Fibroblast of skin of right quadriceps (primary cell): ENCODE results near the gene AFAP1L1.

ENCODE experiments used
- DNase-seq: peaks from one replicate; pipeline ENCODE4 v3.0.0-alpha.2; 2013

The AFAP1L1 gene

DNA sequence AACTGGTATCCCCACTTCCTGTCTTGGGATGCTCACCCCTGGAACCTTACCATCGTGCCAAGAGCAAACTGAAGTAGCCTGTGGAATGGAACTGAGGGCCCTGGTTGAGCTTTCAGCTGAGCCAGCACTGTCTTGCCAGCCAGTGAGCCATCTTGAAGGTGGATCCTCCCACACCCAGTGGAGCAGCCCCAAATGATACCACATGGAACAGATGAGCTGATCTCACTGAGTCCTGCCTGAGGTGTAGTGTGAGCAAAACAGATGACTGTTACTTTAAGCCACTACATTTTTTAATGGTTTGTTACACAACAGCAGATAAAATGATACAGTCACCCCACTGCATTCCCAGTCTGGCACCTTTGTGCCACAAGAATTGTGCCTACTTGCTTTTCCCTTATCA lies 84.0 kb downstream of the AFAP1L1 start:
- DNase-seq, result no peak

DNA sequence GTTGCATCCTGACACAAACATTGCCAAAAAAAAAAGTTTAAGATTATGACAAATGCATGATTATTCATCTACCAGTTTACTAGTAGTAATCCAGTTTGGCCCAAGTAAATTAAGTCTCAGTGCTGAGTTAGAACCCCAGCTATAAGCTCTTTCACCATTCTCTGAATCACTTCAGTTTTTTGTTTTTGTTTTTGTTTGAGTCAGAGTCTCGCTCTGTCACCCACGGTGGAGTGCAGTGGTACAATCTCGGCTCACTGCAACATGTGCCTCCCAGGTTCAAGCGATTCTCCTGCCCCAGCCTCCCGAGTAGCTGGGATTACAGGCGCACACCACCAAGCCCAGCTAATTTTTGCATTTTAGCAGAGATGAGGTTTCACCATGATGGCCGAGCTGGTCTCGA lies 84.7 kb downstream of the AFAP1L1 start:
- DNase-seq, result no peak

DNA sequence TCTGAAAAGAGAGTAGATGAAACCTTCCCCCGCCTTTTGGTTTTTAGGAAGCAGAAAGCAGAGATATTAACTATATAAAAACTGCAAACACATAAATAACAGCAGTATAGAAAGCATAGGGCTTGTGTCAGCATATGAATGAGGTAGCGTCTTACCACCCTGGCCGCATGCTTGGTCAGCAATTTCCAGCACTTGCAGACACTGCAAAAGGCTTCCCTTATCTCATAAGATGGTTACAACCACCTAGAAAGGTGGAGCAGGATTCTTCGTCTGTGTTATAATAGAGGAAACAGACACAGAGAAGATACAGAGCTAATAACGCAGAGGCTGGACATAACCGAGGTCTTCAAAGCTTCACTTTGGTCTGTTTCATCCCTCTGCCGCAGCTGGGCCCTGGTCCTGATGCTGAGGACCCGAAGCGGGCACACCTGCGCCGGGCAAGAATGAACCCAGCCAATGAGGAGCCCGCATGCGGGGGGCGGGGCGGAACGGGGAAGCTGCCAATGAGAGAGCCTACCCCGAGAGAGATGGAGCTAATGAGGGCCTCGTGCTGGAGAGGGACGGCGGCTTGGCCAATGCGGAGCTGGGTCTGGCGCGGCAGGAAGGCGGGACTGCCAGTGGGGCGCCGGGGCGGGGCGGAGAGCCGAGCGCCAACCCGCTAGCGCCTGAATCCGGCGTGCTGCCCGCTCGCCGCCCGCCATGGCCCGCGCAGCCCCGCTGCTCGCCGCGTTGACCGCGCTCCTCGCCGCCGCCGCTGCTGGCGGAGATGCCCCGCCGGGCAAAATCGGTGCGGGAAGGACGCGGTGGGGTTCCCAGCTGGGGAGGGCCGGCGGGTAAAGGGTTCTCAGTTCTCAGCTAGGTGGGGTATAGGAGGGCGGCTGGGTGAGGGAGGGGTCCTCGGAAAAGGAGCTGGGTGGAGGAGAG lies 86.0 kb downstream of the AFAP1L1 start, which contains the start of gene PCYOX1L:
PCYOX1L (plus strand) TSS at position 677 of the 924 bp plus-strand sequence; CDS start at position 700, 23 bp downstream.
- DNase-seq, result peak; percentile 93

DNA sequence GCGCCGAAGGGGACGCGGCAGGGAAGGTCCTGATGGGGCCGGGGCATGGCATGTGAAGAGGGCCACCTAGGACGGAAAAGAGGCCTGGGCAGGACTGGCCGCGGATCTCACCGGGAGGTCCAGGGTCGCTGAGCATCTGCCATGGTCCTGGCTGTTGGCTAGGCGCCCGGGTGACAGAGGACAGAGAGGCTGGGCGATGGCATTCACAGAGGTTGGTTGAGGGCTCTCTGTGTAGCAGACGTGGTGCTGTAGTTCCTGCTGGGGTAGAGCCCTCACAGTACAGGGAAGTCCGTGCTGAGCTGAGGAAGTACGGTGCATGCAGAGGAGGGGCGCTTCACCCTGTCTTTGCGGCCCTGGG lies 86.6 kb downstream of the AFAP1L1 start:
- DNase-seq, result no peak

DNA sequence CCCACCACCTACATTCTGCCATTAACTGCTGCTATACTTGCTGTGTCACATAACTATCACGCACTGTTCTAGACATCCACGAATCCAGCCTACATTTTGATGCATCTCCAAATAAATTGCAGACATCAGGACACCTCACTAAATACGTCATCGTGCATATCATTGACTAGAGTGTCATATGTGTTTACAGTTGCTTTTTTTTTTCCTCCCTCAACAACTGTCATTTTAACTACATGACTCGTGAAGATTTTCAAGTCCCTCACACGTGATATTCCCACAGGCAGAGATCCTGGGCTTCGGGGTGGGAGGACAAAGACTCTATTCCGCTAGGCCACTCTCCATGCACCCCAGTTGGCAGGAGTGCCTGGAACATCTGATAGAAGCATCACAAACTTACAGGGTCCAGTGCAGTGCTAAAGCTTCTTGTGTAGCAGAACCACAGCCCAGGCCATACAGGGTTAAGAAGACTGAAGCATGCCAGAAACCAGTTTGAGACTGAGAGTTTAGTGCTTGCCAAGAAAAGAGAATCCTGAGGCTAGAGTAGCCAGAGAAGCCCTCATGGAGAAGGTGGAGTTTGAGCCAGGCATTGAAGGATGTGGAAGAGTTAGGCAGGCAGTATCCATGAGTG lies 87.3 kb downstream of the AFAP1L1 start:
- DNase-seq, result peak; percentile 18

DNA sequence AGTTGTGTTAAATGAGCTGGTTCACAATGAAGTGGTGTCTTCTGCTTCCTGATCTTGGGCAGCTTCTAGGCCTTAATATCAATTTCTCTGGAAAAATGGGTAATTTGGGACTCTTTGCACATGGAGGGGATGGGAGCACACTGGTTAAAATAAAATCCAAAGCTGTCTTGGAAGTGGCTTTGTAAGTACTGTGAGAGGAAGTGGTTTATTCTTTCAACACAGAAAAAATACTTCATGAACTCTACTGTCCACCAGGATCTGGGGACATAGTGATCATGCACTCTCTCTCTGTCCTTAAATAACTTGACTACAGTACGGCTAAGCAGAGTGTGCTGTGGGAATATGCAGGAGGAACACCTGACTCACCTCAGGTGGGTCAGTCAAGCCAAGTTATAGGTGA lies 88.6 kb downstream of the AFAP1L1 start:
- no peak for DNase-seq

DNA sequence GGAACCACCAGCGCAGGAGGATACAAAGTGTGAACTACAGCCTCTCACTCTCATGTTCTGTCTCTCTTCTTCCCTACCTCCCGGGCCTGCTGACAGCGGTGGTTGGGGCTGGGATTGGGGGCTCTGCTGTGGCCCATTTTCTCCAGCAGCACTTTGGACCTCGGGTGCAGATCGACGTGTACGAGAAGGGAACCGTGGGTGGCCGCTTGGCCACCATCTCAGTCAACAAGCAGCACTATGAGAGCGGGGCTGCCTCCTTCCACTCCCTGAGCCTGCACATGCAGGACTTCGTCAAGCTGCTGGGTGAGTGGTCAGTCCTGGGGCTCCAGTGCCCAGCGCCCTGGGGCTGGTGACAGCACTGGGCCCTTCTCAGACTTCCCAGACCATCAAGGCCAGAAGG lies 90.9 kb downstream of the AFAP1L1 start:
- no peak for DNase-seq

DNA sequence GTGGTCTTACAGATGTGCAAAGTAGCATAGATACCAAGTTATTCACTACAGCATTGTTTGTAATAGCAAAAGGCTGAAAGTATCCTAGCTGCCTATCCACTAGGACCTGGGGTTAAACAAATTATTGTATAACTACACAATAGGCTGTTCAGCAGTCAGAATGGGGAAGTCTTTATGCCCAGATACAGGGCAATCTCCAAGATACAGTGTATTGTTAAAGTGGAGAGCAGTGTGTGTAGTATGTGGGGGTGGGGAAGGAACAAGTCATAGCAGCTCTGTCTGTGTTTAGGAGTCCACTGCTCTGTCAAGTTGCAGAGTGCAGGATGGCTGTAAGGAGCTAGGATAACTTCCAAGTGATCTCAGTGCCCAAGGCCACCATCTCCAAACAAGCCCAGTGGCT lies 91.7 kb downstream of the AFAP1L1 start:
- DNase-seq, result no peak

DNA sequence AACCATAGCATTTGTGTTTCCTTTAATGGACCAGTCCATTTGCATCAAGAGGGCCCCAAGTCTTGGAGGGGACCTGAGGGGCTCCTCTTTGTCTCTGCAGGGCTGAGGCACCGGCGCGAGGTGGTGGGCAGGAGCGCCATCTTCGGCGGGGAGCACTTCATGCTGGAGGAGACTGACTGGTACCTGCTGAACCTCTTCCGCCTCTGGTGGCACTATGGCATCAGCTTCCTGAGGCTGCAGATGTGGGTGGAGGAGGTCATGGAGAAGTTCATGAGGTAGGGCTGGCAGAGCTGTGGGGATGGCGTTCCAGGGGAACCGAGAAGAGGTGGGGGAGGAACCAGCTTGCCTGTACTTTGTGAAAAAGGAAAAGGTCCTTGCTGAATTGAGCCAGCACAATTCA lies 92.3 kb downstream of the AFAP1L1 start:
- no peak for DNase-seq

DNA sequence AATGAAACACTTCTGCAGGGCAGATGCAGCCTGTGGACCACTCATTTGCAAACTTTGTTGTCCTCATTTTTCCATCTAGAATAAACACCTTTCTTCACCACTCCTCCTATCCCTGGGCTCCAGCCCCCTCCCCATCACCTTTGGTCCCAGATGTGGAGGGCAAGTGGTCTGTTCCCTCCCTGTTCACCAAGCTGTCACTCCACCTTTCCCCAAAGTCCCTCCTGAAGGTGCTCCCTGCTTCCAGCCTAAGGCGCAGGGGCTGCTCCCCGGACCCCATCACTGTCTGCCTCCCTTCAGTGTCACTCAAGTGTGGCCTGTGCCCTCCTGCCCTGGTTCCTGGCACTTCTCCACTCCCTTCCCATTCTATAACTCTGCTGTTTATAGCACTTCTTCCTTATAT lies 93.1 kb downstream of the AFAP1L1 start:
- DNase-seq, result no peak

DNA sequence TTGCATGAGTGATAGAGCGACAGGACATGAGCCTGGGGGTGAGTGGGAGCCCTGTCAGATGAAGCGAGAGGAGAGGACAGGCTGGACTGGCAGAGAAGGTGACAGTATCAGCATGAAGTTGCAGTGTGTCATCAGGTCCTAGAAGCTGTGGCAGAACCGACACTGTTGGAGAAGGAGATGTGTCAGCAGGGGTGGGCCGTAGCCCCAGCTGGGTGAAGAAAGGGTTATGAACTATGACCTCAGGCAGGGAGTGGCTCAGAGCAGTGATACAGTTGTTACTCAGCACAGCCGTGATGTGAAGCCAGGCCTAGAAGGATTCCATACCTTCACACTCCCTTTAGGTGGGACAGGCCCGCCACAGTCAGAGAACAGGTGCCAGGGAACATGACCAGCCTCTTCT lies 93.8 kb downstream of the AFAP1L1 start:
- no peak for DNase-seq

DNA sequence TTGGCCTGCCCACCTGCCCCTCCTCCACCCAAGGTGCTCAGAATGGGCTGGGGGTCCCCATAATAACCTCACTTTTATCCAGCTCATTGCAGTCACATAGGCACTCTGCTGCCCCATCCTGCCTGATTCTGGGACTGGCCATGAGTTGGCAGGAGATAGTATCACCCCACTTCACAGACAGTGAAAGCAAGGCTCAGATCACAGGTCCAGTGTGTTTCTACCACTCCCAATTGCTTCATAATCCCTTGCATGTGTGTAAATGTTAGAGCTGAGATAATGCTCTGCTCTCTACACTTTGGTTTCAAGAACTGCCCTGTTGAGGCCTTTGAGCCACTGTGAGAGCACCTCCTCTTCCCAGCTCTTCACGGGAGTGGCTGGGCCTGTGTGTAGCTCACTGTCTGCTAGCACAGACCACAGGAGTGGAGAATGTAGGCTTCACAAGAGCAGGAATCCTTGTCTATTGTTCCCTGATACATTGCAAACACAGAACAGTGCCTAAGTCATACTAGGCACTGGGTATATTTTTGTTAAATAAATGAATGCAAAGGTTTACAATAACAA lies 94.6 kb downstream of the AFAP1L1 start:
- DNase-seq, result no peak

DNA sequence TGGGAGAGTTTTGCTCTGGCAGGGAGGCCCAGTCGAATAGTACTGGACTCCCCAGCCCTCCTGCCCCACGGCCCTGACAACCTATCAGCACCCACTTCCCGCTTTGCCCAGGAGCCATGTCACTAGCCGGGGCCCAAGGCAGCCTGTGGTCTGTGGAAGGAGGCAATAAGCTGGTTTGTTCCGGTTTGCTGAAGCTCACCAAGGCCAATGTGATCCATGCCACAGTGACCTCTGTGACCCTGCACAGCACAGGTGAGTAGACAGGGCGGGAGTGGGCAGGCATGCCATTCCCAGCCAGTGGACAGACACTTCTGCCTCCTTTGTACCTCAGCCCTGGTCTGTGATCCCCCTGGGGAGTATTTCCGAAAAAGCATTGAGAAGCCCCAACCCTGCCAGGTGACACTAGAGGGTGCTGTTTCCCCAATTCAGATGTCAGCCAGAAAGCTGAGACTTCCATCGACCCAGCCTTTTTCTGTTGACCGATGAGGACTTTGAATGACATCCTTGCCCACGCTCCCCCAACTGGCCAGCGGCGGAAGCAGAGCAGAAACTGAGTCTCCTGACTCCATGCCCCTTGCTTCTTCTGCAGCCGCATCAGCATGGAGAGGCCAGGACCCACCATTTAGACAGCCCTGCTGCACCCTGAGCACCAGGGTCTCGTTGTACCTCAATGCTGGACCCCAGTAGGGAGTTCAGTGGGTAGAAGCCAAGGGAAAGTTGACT lies 95.8 kb downstream of the AFAP1L1 start:
- DNase-seq, result peak; percentile 73

DNA sequence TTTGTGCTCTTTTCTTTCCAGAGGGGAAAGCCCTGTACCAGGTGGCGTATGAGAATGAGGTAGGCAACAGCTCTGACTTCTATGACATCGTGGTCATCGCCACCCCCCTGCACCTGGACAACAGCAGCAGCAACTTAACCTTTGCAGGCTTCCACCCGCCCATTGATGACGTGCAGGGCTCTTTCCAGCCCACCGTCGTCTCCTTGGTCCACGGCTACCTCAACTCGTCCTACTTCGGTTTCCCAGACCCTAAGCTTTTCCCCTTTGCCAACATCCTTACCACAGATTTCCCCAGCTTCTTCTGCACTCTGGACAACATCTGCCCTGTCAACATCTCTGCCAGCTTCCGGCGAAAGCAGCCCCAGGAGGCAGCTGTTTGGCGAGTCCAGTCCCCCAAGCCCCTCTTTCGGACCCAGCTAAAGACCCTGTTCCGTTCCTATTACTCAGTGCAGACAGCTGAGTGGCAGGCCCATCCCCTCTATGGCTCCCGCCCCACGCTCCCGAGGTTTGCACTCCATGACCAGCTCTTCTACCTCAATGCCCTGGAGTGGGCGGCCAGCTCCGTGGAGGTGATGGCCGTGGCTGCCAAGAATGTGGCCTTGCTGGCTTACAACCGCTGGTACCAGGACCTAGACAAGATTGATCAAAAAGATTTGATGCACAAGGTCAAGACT lies 96.5 kb downstream of the AFAP1L1 start:
- no peak for DNase-seq

DNA sequence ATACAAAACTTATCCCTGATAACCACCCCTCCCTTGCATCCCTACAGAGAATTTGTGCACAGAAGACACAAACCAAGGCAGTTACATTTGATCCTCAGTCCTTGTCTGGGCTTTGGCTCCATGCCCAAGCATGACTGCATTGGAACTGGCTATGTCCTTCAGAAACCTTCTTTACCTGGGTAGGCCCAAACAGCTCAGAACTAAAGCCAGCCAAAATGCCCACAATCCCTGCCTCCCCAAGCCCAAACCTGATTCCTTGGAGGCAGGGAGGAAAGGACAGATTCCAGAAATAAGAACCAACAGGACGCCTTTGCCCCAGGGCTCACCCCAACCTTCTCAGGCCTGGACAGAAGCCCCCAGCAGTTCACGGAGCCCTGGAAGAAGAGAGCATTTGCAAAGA lies 99.2 kb downstream of the AFAP1L1 start:
- DNase-seq, result no peak

DNA sequence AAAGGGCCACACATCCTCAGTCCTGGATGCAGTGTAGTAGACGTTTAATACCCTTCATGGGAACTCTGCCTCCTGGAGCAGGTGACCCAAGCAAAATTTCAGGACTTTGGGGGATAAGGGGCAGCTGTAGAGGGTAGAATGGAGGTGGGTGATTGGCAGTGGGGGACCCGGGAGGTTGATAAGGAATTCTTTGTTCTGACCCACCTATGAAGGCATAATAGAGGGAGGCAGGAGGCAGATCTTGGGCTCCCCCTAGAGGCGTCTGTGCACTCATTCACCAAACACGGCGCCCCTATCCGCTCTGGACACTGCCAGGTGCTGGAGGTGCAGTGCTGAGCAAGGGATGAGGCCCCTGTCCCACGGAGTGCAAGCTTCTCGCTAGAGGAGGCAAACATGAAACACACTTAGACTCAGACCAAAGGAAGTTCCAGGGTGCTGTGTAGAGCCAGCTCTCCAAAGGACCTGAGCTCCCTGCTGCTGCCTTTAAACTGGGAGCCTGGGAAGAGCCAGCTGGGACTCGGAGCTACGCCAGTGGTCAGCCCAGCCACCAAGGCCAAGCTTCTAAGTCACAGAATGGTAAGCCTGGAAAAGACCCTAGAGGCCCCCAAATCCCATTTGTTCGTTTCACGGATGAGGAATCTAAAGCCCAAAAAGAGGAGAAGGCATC lies 99.8 kb downstream of the AFAP1L1 start:
- DNase-seq, result peak; percentile 33

DNA sequence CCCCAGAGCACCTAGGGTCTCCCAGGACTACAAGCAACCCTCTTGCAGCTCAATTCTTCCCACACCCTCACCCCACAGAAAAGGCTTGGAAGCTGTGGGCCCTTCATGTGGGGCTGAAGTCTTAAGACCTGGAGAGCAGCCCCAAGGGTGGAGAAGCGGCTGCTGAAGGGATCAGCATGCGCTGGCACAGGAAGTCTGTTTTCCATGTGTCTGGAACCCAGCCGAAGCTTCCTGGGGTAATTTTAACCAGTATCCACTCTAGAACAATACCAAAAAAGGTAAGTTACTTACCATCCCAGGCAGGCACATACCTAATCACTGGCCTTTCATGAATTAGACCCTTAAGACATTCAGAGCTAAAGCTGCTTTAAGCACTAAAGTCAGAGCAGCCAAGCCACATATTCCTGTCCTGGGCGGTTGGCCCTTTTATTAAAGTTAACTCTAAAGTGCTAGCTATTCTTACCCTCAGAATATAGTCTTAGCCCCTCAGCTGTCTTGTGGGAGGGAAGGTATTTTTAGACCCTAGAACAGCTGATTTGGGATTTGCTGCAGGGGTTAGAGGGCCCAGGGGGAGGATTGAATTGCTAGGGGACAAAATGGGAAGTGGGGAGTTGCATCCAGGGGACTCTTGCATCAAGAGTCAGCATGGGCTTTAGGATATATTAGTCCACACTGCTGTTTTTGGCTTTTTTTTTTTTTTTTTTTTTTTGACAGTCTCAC lies 100.6 kb downstream of the AFAP1L1 start:
- peak; percentile 45 for DNase-seq

DNA sequence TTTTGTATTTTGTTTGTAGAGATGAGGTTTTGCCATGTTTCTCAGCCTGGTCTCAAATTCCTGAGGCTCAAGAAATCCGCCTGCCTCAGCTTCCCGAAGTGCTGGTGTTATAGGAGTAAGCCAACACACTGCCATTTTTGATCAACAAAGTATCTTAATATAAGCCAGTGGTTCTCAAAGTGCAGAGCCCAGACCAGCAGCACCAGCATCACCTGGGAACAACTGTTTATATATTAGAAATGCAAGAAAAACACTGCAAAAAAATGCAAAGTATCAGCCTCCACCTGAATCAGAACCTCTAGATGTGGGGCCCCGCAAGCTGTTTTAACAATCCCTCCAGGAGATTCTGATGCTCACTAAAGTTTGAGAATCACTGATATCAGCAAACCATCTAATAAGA lies 101.3 kb downstream of the AFAP1L1 start:
- DNase-seq, result no peak

DNA sequence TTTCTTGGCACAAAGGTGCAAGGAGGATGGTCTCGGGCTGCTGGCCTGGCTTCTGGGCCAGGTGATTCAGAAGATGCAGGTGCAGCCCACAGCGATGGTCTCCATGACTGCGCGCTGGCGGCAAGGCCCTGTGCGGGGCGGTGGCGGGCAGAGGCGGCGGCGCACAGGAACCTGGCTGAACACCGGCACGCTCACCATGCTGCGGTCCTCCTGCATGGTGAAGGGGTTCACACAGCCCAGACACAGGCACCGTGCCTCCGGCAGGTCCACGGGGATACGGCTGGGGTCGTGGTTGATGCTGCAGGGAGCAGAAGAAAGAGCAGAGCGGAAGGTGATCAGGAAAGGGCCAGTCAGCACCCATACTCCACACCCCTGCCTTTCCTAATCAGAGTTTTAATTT lies 102.6 kb downstream of the AFAP1L1 start:
- no peak for DNase-seq

DNA sequence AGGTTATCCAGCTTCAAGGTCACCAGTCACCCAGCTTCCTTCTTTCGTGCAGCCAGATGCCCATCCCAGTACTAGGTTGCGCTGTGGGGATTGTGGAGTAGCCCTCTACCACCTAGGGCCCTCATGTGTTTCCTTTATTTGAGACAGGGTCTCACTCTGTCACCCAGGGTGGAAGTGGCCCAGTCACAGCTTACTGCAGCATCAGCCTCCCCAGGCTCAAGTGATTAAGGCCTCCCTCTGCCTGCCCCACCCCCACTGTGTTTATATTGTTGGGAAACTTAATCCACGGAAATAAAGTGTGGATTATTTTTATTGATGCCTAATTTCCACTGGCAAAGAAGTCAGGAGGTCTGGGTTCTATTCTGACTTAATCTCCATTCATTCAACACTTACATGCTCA lies 103.1 kb downstream of the AFAP1L1 start:
- DNase-seq, result no peak

DNA sequence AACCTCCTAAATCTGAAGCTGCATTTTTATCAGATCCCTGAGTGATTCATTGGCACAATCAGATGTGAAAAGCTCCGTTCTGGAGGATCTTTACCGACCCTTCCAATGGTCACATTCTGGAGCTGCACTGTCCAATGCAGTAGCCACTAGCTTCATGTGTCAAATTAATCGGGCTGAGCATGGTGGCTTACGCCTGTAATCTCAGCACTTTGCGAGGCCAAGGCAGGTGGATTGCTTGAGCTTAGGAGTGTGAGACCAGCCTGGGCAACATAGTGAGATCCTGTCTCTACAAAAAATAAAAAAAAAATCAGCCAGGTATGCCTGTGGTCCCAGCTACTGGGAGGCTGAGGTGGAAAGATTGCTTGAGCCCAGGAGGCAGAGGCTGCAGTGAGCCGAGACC lies 103.8 kb downstream of the AFAP1L1 start:
- no peak for DNase-seq

DNA sequence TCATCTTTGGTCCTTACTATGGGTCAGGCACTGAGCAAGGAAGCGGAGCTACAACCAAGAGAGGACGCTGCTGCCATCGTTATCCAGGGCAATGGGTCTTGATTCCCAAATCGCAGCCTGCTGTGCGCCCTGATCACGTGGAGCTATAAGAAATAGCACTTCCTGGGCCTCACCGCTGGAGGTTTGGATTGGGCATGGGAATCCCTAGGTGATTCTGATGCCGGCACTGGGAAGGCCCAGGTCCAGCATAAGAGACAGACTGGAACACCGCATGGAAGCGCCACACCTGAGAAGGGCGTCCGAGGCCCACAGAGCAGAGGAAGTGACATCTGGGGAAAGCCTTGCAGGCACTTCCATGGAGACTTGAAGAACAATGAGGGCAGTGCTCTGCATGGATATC lies 104.4 kb downstream of the AFAP1L1 start:
- no peak for DNase-seq
